ENCODE data around the gene POTEH.
"Not testable (repeated sequence)": the region's sequence is repeated elsewhere in the genome, so short reads cannot be mapped to it uniquely, and the experiment has no call there.

- TF ChIP-seq CTCF, POLR2A (IDR thresholded peaks at IDR 0.05): not testable (repeated sequence)
Measured at GRCh38 chr22:15759443-15760097, 69.7 kb downstream of the POTEH start.
